Fibroblast of the aortic adventitia (primary cell): ENCODE measurements around the gene TCEA2. TPM values are rescaled to one million over a fixed set of nuclear protein-coding genes. Genes with fewer than 3 reads are reported as not detected.
A peak's percentile ranks its signal among the peaks of the same experiment; 100 is the strongest.

ENCODE experiments used
- DNase-seq: peaks from one replicate; pipeline ENCODE4 v3.0.0-alpha.2; 2010; ENCODE audit warnings: low read depth
- H3K4me3 ChIP-seq: 2 replicates; pipeline ENCODE4 v1.5.1; 2011; ENCODE audit warnings: low read depth, mild to moderate bottlenecking, control low read depth, low read length, moderate library complexity
- total RNA-seq: library from RNA; depleted of rRNA; stranded (reverse); fragments of >200 nt; gene quantifications from 2 replicates; pipeline ENCODE4 v1.2.3, GENCODE V29; 2012; ENCODE audit warnings: low replicate concordance
- TF ChIP-seq, protein P1 (sequence below): IDR thresholded peaks from 2 replicates; pipeline ENCODE4 v1.5.1; 2011; ENCODE audit warnings: mild to moderate bottlenecking, low read length, control low read depth, inconsistent platforms; ENCODE audit not compliant: insufficient read depth

The TCEA2 gene
- 23.5 and 59.4 TPM in 2 replicates for total RNA-seq

- DNase-seq: peak; percentile 94
- peak within 1 kb of the TSS; percentile 88 for H3K4me3 ChIP-seq
- TF ChIP-seq, protein P1, sequence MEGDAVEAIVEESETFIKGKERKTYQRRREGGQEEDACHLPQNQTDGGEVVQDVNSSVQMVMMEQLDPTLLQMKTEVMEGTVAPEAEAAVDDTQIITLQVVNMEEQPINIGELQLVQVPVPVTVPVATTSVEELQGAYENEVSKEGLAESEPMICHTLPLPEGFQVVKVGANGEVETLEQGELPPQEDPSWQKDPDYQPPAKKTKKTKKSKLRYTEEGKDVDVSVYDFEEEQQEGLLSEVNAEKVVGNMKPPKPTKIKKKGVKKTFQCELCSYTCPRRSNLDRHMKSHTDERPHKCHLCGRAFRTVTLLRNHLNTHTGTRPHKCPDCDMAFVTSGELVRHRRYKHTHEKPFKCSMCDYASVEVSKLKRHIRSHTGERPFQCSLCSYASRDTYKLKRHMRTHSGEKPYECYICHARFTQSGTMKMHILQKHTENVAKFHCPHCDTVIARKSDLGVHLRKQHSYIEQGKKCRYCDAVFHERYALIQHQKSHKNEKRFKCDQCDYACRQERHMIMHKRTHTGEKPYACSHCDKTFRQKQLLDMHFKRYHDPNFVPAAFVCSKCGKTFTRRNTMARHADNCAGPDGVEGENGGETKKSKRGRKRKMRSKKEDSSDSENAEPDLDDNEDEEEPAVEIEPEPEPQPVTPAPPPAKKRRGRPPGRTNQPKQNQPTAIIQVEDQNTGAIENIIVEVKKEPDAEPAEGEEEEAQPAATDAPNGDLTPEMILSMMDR: no peak
Measured at GRCh38 chr20:64062596-64063388, at the start of gene TCEA2. Gene TCEA2, plus strand, starts transcription at chr20:64063198. Its CDS starts 115 bp downstream, at chr20:64063313.

DNA sequence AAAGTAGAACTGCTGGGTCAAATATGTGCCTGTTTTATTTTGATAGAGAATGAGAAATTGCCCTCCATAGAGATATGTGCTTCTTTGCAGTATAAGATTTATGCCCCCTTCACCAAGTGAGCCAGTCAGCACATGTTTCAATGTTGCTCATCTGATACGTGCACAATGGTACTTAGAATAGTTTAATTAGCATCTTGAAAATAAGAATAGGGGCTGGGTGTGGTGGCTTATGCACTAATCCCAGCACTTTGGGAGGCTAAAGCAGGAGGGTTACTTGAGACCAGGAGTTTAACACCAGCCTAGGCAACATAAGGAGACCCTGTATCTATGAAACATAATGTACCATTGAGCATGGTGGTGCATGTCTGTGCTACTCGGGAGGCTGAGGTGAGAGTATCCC lies 47.4 kb upstream of the TCEA2 start:
- H3K4me3 ChIP-seq: no peak overlapping the region
- TF ChIP-seq, protein P1: no peak
- DNase-seq: no peak

GRCh38 chr20:64021124-64021975 lies 41.6 kb upstream of the TCEA2 start:
- no peak for DNase-seq
- H3K4me3 ChIP-seq: no peak overlapping the region
- TF ChIP-seq, protein P1: no peak

DNA sequence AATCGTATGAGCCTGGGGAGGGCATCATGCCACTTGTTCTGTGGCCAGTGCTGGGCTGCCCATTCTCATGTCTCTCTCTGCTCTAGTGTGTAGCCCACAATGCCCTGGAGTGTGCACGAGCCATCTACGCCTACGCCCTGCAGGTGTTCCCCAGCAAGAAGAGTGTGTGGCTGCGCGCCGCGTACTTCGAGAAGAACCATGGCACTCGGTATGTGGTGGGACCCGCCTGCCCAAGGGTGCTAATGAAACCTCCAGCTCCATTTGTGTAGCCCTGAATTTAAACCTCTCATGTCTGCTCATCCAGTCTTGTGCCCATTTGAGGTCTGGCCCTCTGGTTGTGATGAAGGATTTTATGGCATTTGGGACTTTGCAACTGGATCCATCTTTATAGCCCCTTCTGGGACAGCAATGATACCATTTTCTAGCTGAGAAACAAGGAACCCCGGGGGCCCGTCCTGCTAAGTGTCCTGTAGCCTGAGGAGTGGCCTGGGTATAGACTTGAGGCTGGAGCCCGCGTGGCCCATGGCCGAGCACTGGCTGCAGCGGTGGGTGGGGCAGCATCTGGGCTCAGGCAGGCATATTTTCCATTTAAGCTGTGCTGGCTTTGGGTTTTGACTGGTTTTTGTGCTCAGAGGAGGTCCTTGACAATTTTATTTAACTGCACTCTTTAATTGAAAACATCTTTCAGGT lies 40.2 kb upstream of the TCEA2 start:
- H3K4me3 ChIP-seq: no peak overlapping the region
- TF ChIP-seq, protein P1: no peak
- DNase-seq: no peak

DNA sequence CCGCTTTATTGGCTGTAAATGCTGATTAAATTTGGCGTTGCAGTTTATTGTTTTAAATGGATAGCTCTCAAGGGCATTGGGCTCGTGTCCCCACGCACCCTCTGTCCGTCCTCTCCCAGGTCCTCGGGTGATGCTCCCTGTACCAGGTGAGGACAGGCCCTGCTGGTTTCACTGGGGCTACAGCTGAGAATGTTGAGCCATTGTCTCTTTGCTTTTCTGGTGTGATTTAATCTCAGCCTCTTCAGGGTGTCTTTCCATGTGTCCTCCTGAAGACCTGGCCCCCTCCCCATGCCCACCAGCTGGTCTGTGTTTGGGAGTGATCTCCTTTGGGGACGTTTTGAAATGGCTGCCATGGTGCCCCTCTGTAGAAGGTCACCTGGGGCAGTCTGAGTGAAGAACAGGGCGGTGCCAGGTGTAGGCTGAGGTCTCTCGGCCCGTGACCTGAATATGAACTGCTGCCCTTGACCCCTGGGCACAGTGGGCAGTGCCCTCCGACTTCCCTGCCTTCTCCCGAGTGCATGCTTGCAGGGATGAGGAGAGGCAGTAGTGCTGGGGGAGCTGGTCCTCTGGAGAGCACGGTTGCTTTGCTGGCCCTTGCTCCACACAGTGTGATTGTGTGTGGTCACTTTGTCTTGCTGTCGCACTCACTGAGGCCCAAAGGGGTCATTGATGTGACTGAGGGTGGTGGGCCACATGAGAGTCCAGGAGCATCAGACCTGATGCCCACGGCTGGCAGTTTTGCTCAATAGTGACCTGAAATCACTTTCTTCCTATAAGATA lies 39.4 kb upstream of the TCEA2 start:
- TF ChIP-seq, protein P1: no peak
- DNase-seq: no peak
- no peak overlapping the region for H3K4me3 ChIP-seq
